ENCODE data around the gene TGFBR3. TPM values are rescaled to one million over a fixed set of nuclear protein-coding genes. Genes with fewer than 3 reads are reported as not detected.

The TGFBR3 gene
- total and polyA plus RNA-seq, 9 donors: 92.4 to 442 (median 165) TPM

- no peak overlapping the region for H3K27ac ChIP-seq
Observed at GRCh38 chr1:91799159-91799558, 86.8 kb downstream of the TGFBR3 start.

GRCh38 chr1:91798740-91799139 lies 87.2 kb downstream of the TGFBR3 start:
- Histone ChIP-seq H3K27me3 (no peaks in the 10 kb centered on the region), H3K9me3 (no peaks in the 10 kb centered on the region), H3K4me1 (ENCODE audit: insufficient read depth) (peaks cover 15% of the 10 kb centered on the region), H3K36me3 (no peaks in the 10 kb centered on the region), H3K27ac (no peak overlapping the region), H3K4me3 (no peak overlapping the region)
- intact Hi-C loops (cut with DNase I): loop anchor here in 1 of 4 donors (10.0 kb wide), 1 partner anchor 86 kb away; the partner anchor contains the start of gene TGFBR3
- no peak for DNase-seq
- no peak for TF ChIP-seq CTCF (IDR thresholded peaks at IDR 0.05)
- TF ChIP-seq POLR2A (IDR thresholded peaks at IDR 0.05): no peak
- no peak for TF ChIP-seq EP300 (IDR thresholded peaks at IDR 0.05)
- WGBS, 3 donors: 40 to 47% (median 42%) methylated on average over 2 of the region's 2 CpGs

More at GRCh38 chr1:91799159-91799558, 86.8 kb downstream of the TGFBR3 start:
- Histone ChIP-seq H3K4me3 (no peak overlapping the region), H3K9me3 (no peaks in the 10 kb centered on the region), H3K27me3 (no peaks in the 10 kb centered on the region), H3K36me3 (no peaks in the 10 kb centered on the region), H3K4me1 (ENCODE audit: insufficient read depth) (peaks cover 18% of the 10 kb centered on the region)
- DNase-seq: no peak
- intact Hi-C loops (cut with DNase I): loop anchor here in 1 of 4 donors (10.0 kb wide), 1 partner anchor 86 kb away; the partner anchor contains the start of gene TGFBR3
- TF ChIP-seq CTCF (IDR thresholded peaks at IDR 0.05) (no peak), EP300 (IDR thresholded peaks at IDR 0.05) (no peak), POLR2A (IDR thresholded peaks at IDR 0.05) (no peak)
- WGBS, 3 donors: 81 to 93% (median 88%) methylated on average over 5 of the region's 5 CpGs

- Histone ChIP-seq H3K36me3 (no peaks in the 10 kb centered on the region), H3K27ac (no peak overlapping the region), H3K4me1 (ENCODE audit: insufficient read depth) (peaks cover 15% of the 10 kb centered on the region), H3K4me3 (no peak overlapping the region), H3K9me3 (no peaks in the 10 kb centered on the region), H3K27me3 (no peaks in the 10 kb centered on the region)
- no peak for DNase-seq
- 85 to 92% (median 91%) methylated on average over 5 of the region's 5 CpGs for WGBS, 3 donors
- intact Hi-C loops (cut with DNase I): loop anchor here in 1 of 4 donors (10.0 kb wide), 1 partner anchor 87 kb away; the partner anchor contains the start of gene TGFBR3
- TF ChIP-seq CTCF (IDR thresholded peaks at IDR 0.05) (no peak), EP300 (IDR thresholded peaks at IDR 0.05) (no peak), POLR2A (IDR thresholded peaks at IDR 0.05) (no peak)
Observed at GRCh38 chr1:91798241-91798648, 87.7 kb downstream of the TGFBR3 start.

GRCh38 chr1:91797164-91797563 lies 88.8 kb downstream of the TGFBR3 start:
- no peak overlapping the region for H3K27ac ChIP-seq
- intact Hi-C loops (cut with DNase I): loop anchor here in 1 of 4 donors (10.0 kb wide), 1 partner anchor 88 kb away; the partner anchor contains the start of gene TGFBR3

GRCh38 chr1:91796390-91796654 lies 89.6 kb downstream of the TGFBR3 start:
- TF ChIP-seq EP300 (IDR thresholded peaks at IDR 0.05): no peak
- no peak for TF ChIP-seq CTCF (IDR thresholded peaks at IDR 0.05)
- TF ChIP-seq POLR2A (IDR thresholded peaks at IDR 0.05): no peak
- no peak for DNase-seq
- WGBS, 3 donors: 96 to 99% (median 97%) methylated on average over 4 of the region's 4 CpGs
- Histone ChIP-seq H3K27ac (no peak overlapping the region), H3K27me3 (no peaks in the 10 kb centered on the region), H3K4me1 (ENCODE audit: insufficient read depth) (peaks cover 22% of the 10 kb centered on the region), H3K9me3 (no peaks in the 10 kb centered on the region), H3K4me3 (no peak overlapping the region), H3K36me3 (no peaks in the 10 kb centered on the region)
- intact Hi-C loops (cut with DNase I): loop anchor here in 1 of 4 donors (10.0 kb wide), 1 partner anchor 88 kb away; the partner anchor contains the start of gene TGFBR3

More at GRCh38 chr1:91797164-91797563, 88.8 kb downstream of the TGFBR3 start:
- Histone ChIP-seq H3K4me1 (ENCODE audit: insufficient read depth) (peaks cover 15% of the 10 kb centered on the region), H3K9me3 (no peaks in the 10 kb centered on the region), H3K27me3 (no peaks in the 10 kb centered on the region), H3K4me3 (no peak overlapping the region), H3K36me3 (no peaks in the 10 kb centered on the region)
- DNase-seq: no peak
- 94 to 98% (median 95%) methylated on average over 1 of the region's 1 CpG for WGBS, 3 donors
- TF ChIP-seq EP300 (IDR thresholded peaks at IDR 0.05): no peak
